HepG2 (cell line): ENCODE data around the gene CAGE1. TPM values are rescaled to one million over a fixed set of nuclear protein-coding genes. Genes with fewer than 3 reads are reported as not detected.

Experiments
- ATAC-seq: fragments of 200-7000 bp; cut with Tn5 transposase; 3 replicates; pipeline ENCODE4 v1.9.1; 2020; ENCODE audit warnings: mild to moderate bottlenecking, moderate library complexity
- BruUV-seq: library from RNA; stranded (reverse); fragments of 400-500 nt; replicated peaks from 2 replicates; lab custom pipeline; 2021; lab: Mats Ljungman, UMichigan
- CTCF ChIA-PET: fragments of 300-600 bp; formaldehyde crosslinking; extraction: SDS; loops from one replicate; lab custom pipeline; 2021; ENCODE audit warnings: low total read pairs, inconsistent platforms, low intra/inter-chr PET ratio; lab: Yijun Ruan, JAX
- POLR2A ChIA-PET: fragments of 350-600 bp; sonication (Branson Sonifier 250); formaldehyde crosslinking; loops from one replicate; lab custom pipeline; 2020; ENCODE audit warnings: antibody characterized with exemption, inconsistent platforms; lab: Yijun Ruan, JAX
- DNase-seq: peaks from one replicate; pipeline ENCODE4 v3.0.0-alpha.2; 2015; ENCODE audit warnings: low spot score
- FAIRE-seq: peaks from 3 replicates; lab custom pipeline; 2011; peaks lifted over from hg19 to GRCh38; lab: Jason Lieb, UNC
- H2AFZ ChIP-seq: one replicate; pipeline ENCODE4 v1.6.1; 2011; ENCODE audit warnings: low read length, inconsistent platforms
- H3K27ac ChIP-seq: fragments of 300-600 bp; 3 replicates; pipeline ENCODE4 v1.8.0; 2011; ENCODE audit warnings: mixed run types, mild to moderate bottlenecking, mixed read lengths, low read length, inconsistent platforms; ENCODE audit not compliant: insufficient read depth; ENCODE audit errors: extremely low read length
- H3K27me3 ChIP-seq, 2 experiments: fragments of 200-600 bp in 1 of 2; 2 replicates in 1 of 2; 3 replicates in 1 of 2; pipeline versions ENCODE4 v1.6.0 to v1.8.0; 2011; ENCODE audit warnings: low read length in 2 of 2, mild to moderate bottlenecking in 2 of 2, moderate library complexity in 2 of 2, inconsistent platforms in 1 of 2; ENCODE audit not compliant: insufficient read depth in 2 of 2, control insufficient read depth in 1 of 2
- H3K36me3 ChIP-seq, 2 experiments: fragments of 200-600 bp in 1 of 2; replicated peaks in 1 of 2; 2 replicates in 1 of 2; 3 replicates in 1 of 2; pipeline versions ENCODE4 v1.5.1 to v1.8.0; 2011; ENCODE audit warnings: low read length in 2 of 2, inconsistent platforms in 1 of 2; ENCODE audit not compliant: insufficient read depth in 2 of 2, control insufficient read depth in 1 of 2
- H3K4me1 ChIP-seq: 2 replicates; pipeline ENCODE4 v1.5.1; 2012; ENCODE audit warnings: low read length, inconsistent platforms; ENCODE audit not compliant: insufficient read depth
- H3K4me2 ChIP-seq: 2 replicates; pipeline ENCODE4 v1.6.0; 2011; ENCODE audit warnings: low read depth, low read length, inconsistent platforms
- H3K4me3 ChIP-seq, 3 experiments: fragments of 200-600 bp in 1 of 3; sonication (generic), shearing (Covaris generic) in 1 of 3; replicated peaks in 1 of 3; 2 replicates each; pipeline ENCODE4 v1.5.1; 2011 to 2016; ENCODE audit warnings: low read length in 3 of 3, inconsistent platforms in 2 of 3, low read depth in 2 of 3, mild to moderate bottlenecking in 2 of 3, control low read depth in 1 of 3, mixed read lengths in 1 of 3; ENCODE audit not compliant: insufficient read depth in 1 of 3
- H3K79me2 ChIP-seq: one replicate; pipeline ENCODE4 v1.6.1; 2011; ENCODE audit warnings: low read length, inconsistent platforms; ENCODE audit not compliant: insufficient read depth
- H3K9ac ChIP-seq: 2 replicates; pipeline ENCODE4 v1.6.0; 2011; ENCODE audit warnings: mild to moderate bottlenecking, low read depth, low read length, inconsistent platforms; ENCODE audit not compliant: insufficient read depth
- H3K9me3 ChIP-seq: 2 replicates; pipeline ENCODE4 v1.5.1; 2012; ENCODE audit warnings: mild to moderate bottlenecking, low read length
- H4K20me1 ChIP-seq: 2 replicates; pipeline ENCODE4 v1.6.0; 2011; ENCODE audit warnings: inconsistent platforms, mild to moderate bottlenecking, low read length, moderate library complexity; ENCODE audit not compliant: insufficient read depth
- ARID4A ChIP-seq: sonication (generic); formaldehyde crosslinking; IDR thresholded peaks from 2 replicates; pipeline ENCODE4 v1.5.0; 2020; ENCODE audit warnings: mild to moderate bottlenecking, missing genetic modification reagents, borderline replicate concordance
- FIP1L1 ChIP-seq: fragments of 200-400 bp; formaldehyde crosslinking; IDR thresholded peaks from 2 replicates; pipeline ENCODE4 v1.6.1; 2018; ENCODE audit warnings: low read depth, mild to moderate bottlenecking, low read length, moderate library complexity, borderline replicate concordance; ENCODE audit not compliant: insufficient read depth
- IKZF4 ChIP-seq: sonication (generic); formaldehyde crosslinking; IDR thresholded peaks from 2 replicates; pipeline ENCODE4 v1.5.1; 2020; ENCODE audit warnings: borderline replicate concordance, mild to moderate bottlenecking, low read depth, missing genetic modification reagents; ENCODE audit errors: not compliant biosample characterization
- KAT2B ChIP-seq: fragments of 150-350 bp; IDR thresholded peaks from 2 replicates; pipeline ENCODE4 v1.6.1; 2014; ENCODE audit warnings: low read depth, low read length, borderline replicate concordance
- KDM5A ChIP-seq: fragments of 200-600 bp; sonication (generic); IDR thresholded peaks from 2 replicates; pipeline ENCODE4 v1.7.0; 2018; ENCODE audit warnings: antibody characterized with exemption, mild to moderate bottlenecking, low read length, borderline replicate concordance
- MEIS1 ChIP-seq: sonication (generic); formaldehyde crosslinking; IDR thresholded peaks from 2 replicates; pipeline ENCODE4 v1.9.0; 2021; ENCODE audit warnings: mild to moderate bottlenecking, missing genetic modification reagents, moderate library complexity, borderline replicate concordance
- MLX ChIP-seq: IDR thresholded peaks from 2 replicates; pipeline ENCODE4 v1.6.1; 2016
- NFRKB ChIP-seq: fragments of 450-650 bp; IDR thresholded peaks from 2 replicates; pipeline ENCODE4 v1.6.1; 2017
- PAWR ChIP-seq: sonication (generic); formaldehyde crosslinking; IDR thresholded peaks from 2 replicates; pipeline ENCODE4 v1.4.0; 2020; ENCODE audit warnings: missing genetic modification reagents, mild to moderate bottlenecking, borderline replicate concordance
- RFXAP ChIP-seq: sonication (generic); formaldehyde crosslinking; IDR thresholded peaks from 2 replicates; pipeline ENCODE4 v1.4.0; 2020; ENCODE audit warnings: missing genetic modification reagents, borderline replicate concordance
- SOX5 ChIP-seq: IDR thresholded peaks from 2 replicates; pipeline ENCODE4 v1.6.1; 2016; ENCODE audit warnings: borderline replicate concordance
- ZNF740 ChIP-seq: sonication (generic); formaldehyde crosslinking; IDR thresholded peaks from 2 replicates; pipeline ENCODE4 v1.4.0; 2020; ENCODE audit warnings: missing genetic modification reagents
- WGBS: methylation state at CpG from one replicate; pipeline ENCODE4 v1.1.6; 2017; ENCODE audit warnings: low lambda C conversion rate; 5-methylcytosine and 5-hydroxymethylcytosine counted together
- in situ Hi-C: cut with HindIII; loops from 2 replicates; pipeline ENCODE4 v1.10.0; 2017; ENCODE audit warnings: low pct_unique_long_range_greater_than_20kb; ENCODE audit not compliant: extremely low pct_ligation_motif_present
- intact Hi-C: fragments of 100-400 bp; cut with micrococcal nuclease; formaldehyde crosslinking; loops from one replicate; pipeline ENCODE4 v1.10.0; 2022; ENCODE audit not compliant: unreplicated experiment
- polyA plus RNA-seq, 8 experiments: library from polyadenylated mRNA; depleted of rRNA in 3 of 8; stranded (reverse) in 7 of 8; unstranded in 1 of 8; fragments of >200 nt; fragmentation: Illumina TruSeq in 4 of 8; extraction: Trizol in 4 of 8; gene quantifications; 2 replicates each; pipeline versions ENCODE4 v1.2.1 to v1.2.3, GENCODE V29; 2011 to 2016; ENCODE audit warnings: low read depth in 4 of 8, missing spikeins in 1 of 8, mixed read lengths in 1 of 8; ENCODE audit not compliant: insufficient read depth in 1 of 8
- total RNA-seq, 5 experiments: library from RNA; depleted of rRNA; stranded (reverse); fragments of >200 nt; fragmentation: Illumina TruSeq; extraction: Trizol; gene quantifications; 2 replicates each; pipeline ENCODE4 v1.2.3, GENCODE V29; 2016; ENCODE audit warnings: low read depth in 1 of 5
- TF ChIP-seq, protein P1 (sequence below): sonication (generic); formaldehyde crosslinking; IDR thresholded peaks from 2 replicates; pipeline ENCODE4 v1.4.0; 2020; ENCODE audit warnings: mild to moderate bottlenecking, missing genetic modification reagents

CAGE1 gene
- total and polyA plus RNA-seq, 2 of the 13 experiments (the other 11 are each of a cell fraction or from before 2014, with no cell fraction given) = 0.03 to 0.15 TPM

GRCh38 chr6:7331452-7331851 is 58.1 kb downstream of the CAGE1 start:
- no peak for TF ChIP-seq NFRKB
- 0 out of 2 replicates have a peak, but pooled peaks have one; percentile 15 for TF ChIP-seq MEIS1 (CRISPR knock-in tag)
- peak; percentile 64; the same call in 1 of the 2 replicates for TF ChIP-seq ZNF740 (CRISPR knock-in tag)
- peak overlapping the region; percentile 62 for H3K4me2 ChIP-seq
- no peaks in the 10 kb centered on the region for H3K79me2 ChIP-seq
- H3K4me3 ChIP-seq = no peak overlapping the region
- no peak overlapping the region for H3K27ac ChIP-seq
- in situ Hi-C loops = no loop called here
- no peak overlapping the region for H2AFZ ChIP-seq
- no peak overlapping the region for H3K9ac ChIP-seq
- POLR2A ChIA-PET = interaction anchor here (0.9 to 1.3 kb wide), 4 partner anchors 11 to 58 kb away, joined by 3 to 9 read pairs (median 6); partner anchors contain the start of genes CAGE1, RIOK1 and SSR1
- peaks cover 20% of the 10 kb centered on the region for H3K4me1 ChIP-seq
- CTCF ChIA-PET = no interaction called here
- no TSS peak for BruUV-seq
- ATAC-seq = peak; percentile 37
- H3K27me3 ChIP-seq = no peaks in the 10 kb centered on the region
- no peak for DNase-seq
- no peaks in the 10 kb centered on the region for H3K9me3 ChIP-seq
- no peaks in the 10 kb centered on the region for H4K20me1 ChIP-seq
- intact Hi-C loops = no loop called here
- 59% methylated on average over 7 of the region's 7 CpGs for WGBS
- H3K36me3 ChIP-seq = no peaks in the 10 kb centered on the region
- no peak for FAIRE-seq

GRCh38 chr6:7328243-7328642 is 61.3 kb downstream of the CAGE1 start:
- ChIA-PET POLR2A (interaction anchor here (3.1 kb wide), 1 partner anchor 13 kb away, joined by 12 read pairs; no protein-coding TSS in a partner anchor), CTCF (no interaction called here)
- DNase-seq = no peak
- 14% methylated on average over 2 of the region's 2 CpGs for WGBS
- Histone ChIP-seq H4K20me1 (no peaks in the 10 kb centered on the region), H3K4me2 (no peak overlapping the region), H3K4me3 (no peak overlapping the region), H3K9me3 (no peaks in the 10 kb centered on the region), H3K79me2 (no peaks in the 10 kb centered on the region), H3K27ac (no peak overlapping the region), H3K4me1 (peaks cover 26% of the 10 kb centered on the region), H3K9ac (no peak overlapping the region), H2AFZ (no peak overlapping the region), H3K27me3 (no peaks in the 10 kb centered on the region), H3K36me3 (no peaks in the 10 kb centered on the region)
- no peak for FAIRE-seq
- no peak for ATAC-seq
- intact Hi-C loops = no loop called here
- in situ Hi-C loops = no loop called here
- no TSS peak for BruUV-seq
- TF ChIP-seq KDM5A (no peak), MLX (CRISPR knock-in tag) (no peak), ARID4A (no peak), SOX5 (CRISPR knock-in tag) (no peak), FIP1L1 (no peak), PAWR (CRISPR knock-in tag) (no peak), IKZF4 (CRISPR knock-in tag) (no peak), KAT2B (no peak), RFXAP (CRISPR knock-in tag) (no peak)
- TF ChIP-seq, protein P1, sequence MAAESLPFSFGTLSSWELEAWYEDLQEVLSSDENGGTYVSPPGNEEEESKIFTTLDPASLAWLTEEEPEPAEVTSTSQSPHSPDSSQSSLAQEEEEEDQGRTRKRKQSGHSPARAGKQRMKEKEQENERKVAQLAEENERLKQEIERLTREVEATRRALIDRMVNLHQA (CRISPR knock-in tag) = no peak
